Caco-2 (cell line): ENCODE results near the gene KLHDC8A. TPM values are rescaled to one million over a fixed set of nuclear protein-coding genes. Genes with fewer than 3 reads are reported as not detected.

Experiments
- BruUV-seq: library from RNA; stranded (reverse); fragments of 400-500 nt; replicated peaks from 2 replicates; lab custom pipeline; 2021; lab: Mats Ljungman, UMichigan
- CTCF ChIA-PET: fragments of 300-600 bp; sonication (Branson Sonifier 250); formaldehyde crosslinking; loops from one replicate; lab custom pipeline; 2022; ENCODE audit warnings: antibody characterized with exemption; lab: Charles Lee
- POLR2A ChIA-PET: fragments of 300-600 bp; sonication (Branson Sonifier 250); formaldehyde crosslinking; loops from one replicate; lab custom pipeline; 2022; ENCODE audit warnings: antibody characterized with exemption; lab: Charles Lee
- DNase-seq, 2 experiments: peaks; one replicate each; pipeline versions ENCODE4 v3.0.0 to v3.0.0-alpha.2; 2020 to 2022
- H3K27me3 ChIP-seq: replicated peaks from 2 replicates; pipeline ENCODE4 v1.6.0; 2011; ENCODE audit warnings: low read length; ENCODE audit not compliant: control insufficient read depth, insufficient read depth
- H3K36me3 ChIP-seq: 2 replicates; pipeline ENCODE4 v1.5.1; 2011; ENCODE audit warnings: low read length; ENCODE audit not compliant: control insufficient read depth, insufficient read depth
- H3K4me1 ChIP-seq: fragments of 250-450 bp; sonication (Bioruptor Pico); 2 replicates; pipeline ENCODE4 v1.5.1; 2020; ENCODE audit warnings: mild to moderate bottlenecking
- H3K4me3 ChIP-seq: 2 replicates; pipeline ENCODE4 v1.5.1; 2011; ENCODE audit warnings: low read depth, mild to moderate bottlenecking, control low read depth, low read length
- H3K9me3 ChIP-seq: fragments of 250-450 bp; sonication (Bioruptor Pico); 2 replicates; pipeline ENCODE4 v1.5.1; 2020; ENCODE audit warnings: mild to moderate bottlenecking, moderate library complexity
- H3K27ac Mint-ChIP-seq: one replicate; pipeline ENCODE4 v1.8.0; 2022; ENCODE audit warnings: mixed read lengths; ENCODE audit not compliant: unreplicated experiment
- H3K27me3 Mint-ChIP-seq: one replicate; pipeline ENCODE4 v1.8.0; 2022; ENCODE audit warnings: mixed read lengths; ENCODE audit not compliant: insufficient read depth, unreplicated experiment
- H3K36me3 Mint-ChIP-seq: one replicate; pipeline ENCODE4 v1.8.0; 2022; ENCODE audit warnings: mild to moderate bottlenecking, mixed read lengths; ENCODE audit not compliant: insufficient read depth, unreplicated experiment
- H3K4me1 Mint-ChIP-seq: one replicate; pipeline ENCODE4 v1.8.0; 2022; ENCODE audit warnings: low read depth, mixed read lengths; ENCODE audit not compliant: unreplicated experiment
- H3K4me3 Mint-ChIP-seq: one replicate; pipeline ENCODE4 v1.8.0; 2022; ENCODE audit warnings: mild to moderate bottlenecking, moderate library complexity, mixed read lengths; ENCODE audit not compliant: unreplicated experiment
- H3K9me3 Mint-ChIP-seq: one replicate; pipeline ENCODE4 v1.8.0; 2022; ENCODE audit warnings: mixed read lengths; ENCODE audit not compliant: unreplicated experiment
- intact Hi-C: fragments of 100-400 bp; cut with micrococcal nuclease; formaldehyde crosslinking; loops from one replicate; pipeline ENCODE4 v1.10.0; 2022; ENCODE audit not compliant: unreplicated experiment
- total RNA-seq: library from RNA; stranded (reverse); gene quantifications from 2 replicates; pipeline ENCODE4 v1.2.3, GENCODE V29; 2022
- TF ChIP-seq, protein P1 (sequence below), 2 experiments: fragments of 200-600 bp in 1 of 2; IDR thresholded peaks; 1 replicate in 1 of 2; 2 replicates in 1 of 2; pipeline versions ENCODE4 v1.5.1 to v1.8.0; 2011 to 2022; ENCODE audit warnings: antibody characterized with exemption in 1 of 2, control low read depth in 1 of 2, inconsistent platforms in 1 of 2, low read depth in 1 of 2, low read length in 1 of 2, mild to moderate bottlenecking in 1 of 2, moderate library complexity in 1 of 2; ENCODE audit not compliant: insufficient read depth in 1 of 2, severe bottlenecking in 1 of 2, unreplicated experiment in 1 of 2

KLHDC8A gene
- total RNA-seq, 1 experiment from 2014 or later = not detected

DNA sequence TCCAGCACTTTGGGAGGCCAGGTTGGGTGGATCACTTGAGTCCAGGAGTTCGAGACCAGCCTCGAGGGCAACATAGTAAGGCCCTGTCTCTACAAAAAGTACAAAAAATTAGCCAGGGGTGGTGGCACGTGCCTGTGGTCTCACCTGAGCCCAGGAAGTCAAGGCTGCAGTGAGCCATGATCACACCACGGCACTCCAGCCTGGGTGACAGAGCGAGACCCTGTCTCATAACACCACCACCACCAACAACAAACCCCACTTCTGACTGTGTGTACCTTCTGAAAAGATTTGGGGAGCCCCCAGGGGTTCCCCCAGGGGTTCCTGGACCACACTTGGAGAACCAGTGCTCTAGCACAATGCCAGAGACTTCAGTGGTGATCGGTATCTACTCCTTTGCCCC, 65.1 kb downstream of the KLHDC8A start:
- H3K4me1 Mint-ChIP-seq = peaks cover 47% of the 10 kb centered on the region
- H3K36me3 ChIP-seq = no peaks in the 10 kb centered on the region
- ChIA-PET CTCF (no interaction called here), POLR2A (no interaction called here)
- peaks cover 6% of the 10 kb centered on the region for H3K36me3 Mint-ChIP-seq
- peak overlapping the region; percentile 97 for H3K27ac Mint-ChIP-seq
- no peak overlapping the region for H3K4me3 ChIP-seq
- H3K9me3 ChIP-seq = no peaks in the 10 kb centered on the region
- H3K27me3 ChIP-seq = no peaks in the 10 kb centered on the region
- no peak for DNase-seq
- H3K27me3 Mint-ChIP-seq = no peaks in the 10 kb centered on the region
- H3K9me3 Mint-ChIP-seq = no peaks in the 10 kb centered on the region
- BruUV-seq = no TSS peak
- H3K4me1 ChIP-seq = peaks cover 56% of the 10 kb centered on the region
- H3K4me3 Mint-ChIP-seq = no peak overlapping the region
- intact Hi-C loops = no loop called here
- TF ChIP-seq, protein P1, sequence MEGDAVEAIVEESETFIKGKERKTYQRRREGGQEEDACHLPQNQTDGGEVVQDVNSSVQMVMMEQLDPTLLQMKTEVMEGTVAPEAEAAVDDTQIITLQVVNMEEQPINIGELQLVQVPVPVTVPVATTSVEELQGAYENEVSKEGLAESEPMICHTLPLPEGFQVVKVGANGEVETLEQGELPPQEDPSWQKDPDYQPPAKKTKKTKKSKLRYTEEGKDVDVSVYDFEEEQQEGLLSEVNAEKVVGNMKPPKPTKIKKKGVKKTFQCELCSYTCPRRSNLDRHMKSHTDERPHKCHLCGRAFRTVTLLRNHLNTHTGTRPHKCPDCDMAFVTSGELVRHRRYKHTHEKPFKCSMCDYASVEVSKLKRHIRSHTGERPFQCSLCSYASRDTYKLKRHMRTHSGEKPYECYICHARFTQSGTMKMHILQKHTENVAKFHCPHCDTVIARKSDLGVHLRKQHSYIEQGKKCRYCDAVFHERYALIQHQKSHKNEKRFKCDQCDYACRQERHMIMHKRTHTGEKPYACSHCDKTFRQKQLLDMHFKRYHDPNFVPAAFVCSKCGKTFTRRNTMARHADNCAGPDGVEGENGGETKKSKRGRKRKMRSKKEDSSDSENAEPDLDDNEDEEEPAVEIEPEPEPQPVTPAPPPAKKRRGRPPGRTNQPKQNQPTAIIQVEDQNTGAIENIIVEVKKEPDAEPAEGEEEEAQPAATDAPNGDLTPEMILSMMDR (IDR thresholded peaks at IDR 0.05; ENCODE audit: insufficient read depth in 1 of 2, low read depth in 1 of 2, low read length in 1 of 2, severe bottlenecking in 1 of 2, unreplicated experiment in 1 of 2) = no peak

DNA sequence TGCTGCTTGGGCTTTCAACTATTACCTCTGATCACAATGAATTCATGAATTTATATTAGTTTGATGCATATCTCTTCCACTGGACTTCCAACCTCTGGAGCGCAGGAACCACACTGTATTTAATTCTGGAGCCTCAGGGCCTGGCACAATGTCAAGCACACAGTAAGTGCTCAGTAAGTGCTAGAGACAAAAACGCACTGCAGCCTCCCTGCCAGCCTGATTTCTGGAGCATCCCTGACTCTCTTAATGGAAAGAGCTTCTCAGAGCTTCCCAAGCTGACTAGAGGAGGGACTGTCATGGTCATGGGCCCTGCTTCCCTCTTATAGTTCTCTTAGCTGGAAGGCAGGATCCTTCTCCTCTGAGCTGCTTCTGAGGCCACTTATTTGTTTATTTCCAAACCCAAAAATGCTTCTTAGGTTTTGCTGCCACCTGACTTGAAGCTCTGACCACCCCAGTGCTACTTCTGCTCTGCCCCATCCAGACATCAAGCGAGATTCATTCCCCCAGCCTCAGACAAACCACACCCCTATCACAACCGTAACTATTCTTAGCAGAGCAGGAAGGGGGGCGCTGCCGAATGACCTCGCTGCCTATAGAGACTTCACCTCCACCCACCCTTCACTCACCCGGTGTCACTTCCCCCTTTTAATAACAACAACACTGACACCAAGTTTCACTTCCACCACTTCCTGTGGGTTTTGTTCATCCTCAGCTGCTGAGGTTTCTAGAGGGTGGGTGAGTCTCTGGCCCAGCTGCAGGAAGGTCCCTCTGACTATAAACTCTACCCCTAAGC, 68.8 kb downstream of the KLHDC8A start:
- H3K4me1 Mint-ChIP-seq = peaks cover 46% of the 10 kb centered on the region
- no peaks in the 10 kb centered on the region for H3K36me3 ChIP-seq
- ChIA-PET CTCF (no interaction called here), POLR2A (interaction anchor here (0.7 to 1.1 kb wide), 2 partner anchors 34 to 1745 kb away, joined by 3 to 5 read pairs; partner anchors contain the start of gene C1orf116)
- no peak overlapping the region for H3K4me3 Mint-ChIP-seq
- BruUV-seq = no TSS peak
- H3K27me3 ChIP-seq = no peaks in the 10 kb centered on the region
- H3K4me1 ChIP-seq = peaks cover 51% of the 10 kb centered on the region
- H3K9me3 Mint-ChIP-seq = no peaks in the 10 kb centered on the region
- intact Hi-C loops = no loop called here
- no peaks in the 10 kb centered on the region for H3K27me3 Mint-ChIP-seq
- TF ChIP-seq, protein P1 (IDR thresholded peaks at IDR 0.05; ENCODE audit: insufficient read depth in 1 of 2, low read depth in 1 of 2, low read length in 1 of 2, severe bottlenecking in 1 of 2, unreplicated experiment in 1 of 2) = no peak
- H3K4me3 ChIP-seq = no peak overlapping the region
- H3K36me3 Mint-ChIP-seq = no peaks in the 10 kb centered on the region
- H3K9me3 ChIP-seq = no peaks in the 10 kb centered on the region
- H3K27ac Mint-ChIP-seq = peak overlapping the region; percentile 33
- DNase-seq = no peak

DNA sequence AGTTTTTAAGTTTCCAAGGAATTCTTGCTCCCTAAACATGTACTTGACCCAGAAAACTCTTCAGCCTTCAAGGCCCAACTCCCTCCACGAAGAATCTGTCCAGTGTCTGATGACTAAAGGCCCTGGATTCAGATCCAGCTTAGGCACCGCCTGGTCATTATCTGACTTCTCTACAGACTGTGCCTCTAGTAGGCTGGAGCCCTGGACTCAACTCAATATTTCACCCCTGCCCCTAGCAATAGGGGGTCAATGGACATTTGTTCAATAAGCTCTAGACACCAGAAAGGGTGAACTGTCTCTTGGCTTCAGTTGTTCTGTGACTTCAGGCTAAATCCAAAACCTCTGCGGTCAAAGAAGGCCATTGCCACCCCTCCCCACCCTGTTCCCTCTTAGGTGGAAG, 69.6 kb downstream of the KLHDC8A start:
- BruUV-seq = no TSS peak
- no peak for DNase-seq
- H3K36me3 Mint-ChIP-seq = no peaks in the 10 kb centered on the region
- H3K27me3 Mint-ChIP-seq = no peaks in the 10 kb centered on the region
- H3K4me3 ChIP-seq = no peak overlapping the region
- peaks cover 43% of the 10 kb centered on the region for H3K4me1 ChIP-seq
- no peaks in the 10 kb centered on the region for H3K36me3 ChIP-seq
- H3K27me3 ChIP-seq = no peaks in the 10 kb centered on the region
- CTCF ChIA-PET = no interaction called here
- H3K9me3 Mint-ChIP-seq = no peaks in the 10 kb centered on the region
- TF ChIP-seq, protein P1 (IDR thresholded peaks at IDR 0.05; ENCODE audit: insufficient read depth in 1 of 2, low read depth in 1 of 2, low read length in 1 of 2, severe bottlenecking in 1 of 2, unreplicated experiment in 1 of 2) = no peak
- peak overlapping the region; percentile 33 for H3K27ac Mint-ChIP-seq
- intact Hi-C loops = no loop called here
- no peak overlapping the region for H3K4me3 Mint-ChIP-seq
- peaks cover 41% of the 10 kb centered on the region for H3K4me1 Mint-ChIP-seq
- H3K9me3 ChIP-seq = no peaks in the 10 kb centered on the region
- POLR2A ChIA-PET = interaction anchor here (1.1 kb wide), 1 partner anchor 35 kb away, joined by 3 read pairs; no protein-coding TSS in a partner anchor
